GM12891 (cell line): Measurements from ENCODE around the gene EMILIN2.

Experiments used
- POLR2A ChIP-seq: IDR thresholded peaks from 2 replicates; pipeline ENCODE4 v1.6.1; 2011; ENCODE audit warnings: low read depth, low read length, control low read depth
- POLR2AphosphoS5 ChIP-seq: IDR thresholded peaks from 2 replicates; pipeline ENCODE4 v1.6.1; 2011; ENCODE audit warnings: low read depth, low read length, control low read depth

- TF ChIP-seq POLR2AphosphoS5 (no peak), POLR2A (no peak)
Measured at GRCh38 chr18:2883076-2883735, 36.4 kb downstream of the EMILIN2 start.
